ENCODE results near the gene NHSL1. TPM values are rescaled to one million over a fixed set of nuclear protein-coding genes. Genes with fewer than 3 reads are reported as not detected.

The NHSL1 gene
- total and polyA plus RNA-seq, 2 of the 8 experiments (the other 6 are each of a cell fraction or from before 2014, with no cell fraction given) = 7.2 to 32.4 TPM

DNA sequence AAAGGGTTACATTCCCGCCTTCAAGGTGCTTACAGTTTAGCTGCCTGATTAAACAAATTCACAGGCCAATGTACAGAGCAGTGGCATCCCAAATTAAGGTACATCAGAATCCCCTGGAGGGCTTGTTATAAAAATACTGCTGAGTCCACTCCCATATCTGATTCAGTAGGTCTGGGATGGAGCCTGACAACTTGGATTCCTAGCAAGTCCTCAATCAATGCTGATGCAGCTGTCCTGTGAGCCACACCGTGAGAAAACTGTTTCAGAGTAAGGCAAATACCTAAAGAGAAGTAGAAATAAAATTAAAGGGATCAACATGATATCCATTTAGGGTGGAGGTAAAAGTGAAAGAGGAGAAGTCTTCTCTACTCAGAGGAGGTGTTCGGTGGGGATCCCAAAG is 16.5 kb downstream of the NHSL1 start (continued):
- TF ChIP-seq, protein P1, sequence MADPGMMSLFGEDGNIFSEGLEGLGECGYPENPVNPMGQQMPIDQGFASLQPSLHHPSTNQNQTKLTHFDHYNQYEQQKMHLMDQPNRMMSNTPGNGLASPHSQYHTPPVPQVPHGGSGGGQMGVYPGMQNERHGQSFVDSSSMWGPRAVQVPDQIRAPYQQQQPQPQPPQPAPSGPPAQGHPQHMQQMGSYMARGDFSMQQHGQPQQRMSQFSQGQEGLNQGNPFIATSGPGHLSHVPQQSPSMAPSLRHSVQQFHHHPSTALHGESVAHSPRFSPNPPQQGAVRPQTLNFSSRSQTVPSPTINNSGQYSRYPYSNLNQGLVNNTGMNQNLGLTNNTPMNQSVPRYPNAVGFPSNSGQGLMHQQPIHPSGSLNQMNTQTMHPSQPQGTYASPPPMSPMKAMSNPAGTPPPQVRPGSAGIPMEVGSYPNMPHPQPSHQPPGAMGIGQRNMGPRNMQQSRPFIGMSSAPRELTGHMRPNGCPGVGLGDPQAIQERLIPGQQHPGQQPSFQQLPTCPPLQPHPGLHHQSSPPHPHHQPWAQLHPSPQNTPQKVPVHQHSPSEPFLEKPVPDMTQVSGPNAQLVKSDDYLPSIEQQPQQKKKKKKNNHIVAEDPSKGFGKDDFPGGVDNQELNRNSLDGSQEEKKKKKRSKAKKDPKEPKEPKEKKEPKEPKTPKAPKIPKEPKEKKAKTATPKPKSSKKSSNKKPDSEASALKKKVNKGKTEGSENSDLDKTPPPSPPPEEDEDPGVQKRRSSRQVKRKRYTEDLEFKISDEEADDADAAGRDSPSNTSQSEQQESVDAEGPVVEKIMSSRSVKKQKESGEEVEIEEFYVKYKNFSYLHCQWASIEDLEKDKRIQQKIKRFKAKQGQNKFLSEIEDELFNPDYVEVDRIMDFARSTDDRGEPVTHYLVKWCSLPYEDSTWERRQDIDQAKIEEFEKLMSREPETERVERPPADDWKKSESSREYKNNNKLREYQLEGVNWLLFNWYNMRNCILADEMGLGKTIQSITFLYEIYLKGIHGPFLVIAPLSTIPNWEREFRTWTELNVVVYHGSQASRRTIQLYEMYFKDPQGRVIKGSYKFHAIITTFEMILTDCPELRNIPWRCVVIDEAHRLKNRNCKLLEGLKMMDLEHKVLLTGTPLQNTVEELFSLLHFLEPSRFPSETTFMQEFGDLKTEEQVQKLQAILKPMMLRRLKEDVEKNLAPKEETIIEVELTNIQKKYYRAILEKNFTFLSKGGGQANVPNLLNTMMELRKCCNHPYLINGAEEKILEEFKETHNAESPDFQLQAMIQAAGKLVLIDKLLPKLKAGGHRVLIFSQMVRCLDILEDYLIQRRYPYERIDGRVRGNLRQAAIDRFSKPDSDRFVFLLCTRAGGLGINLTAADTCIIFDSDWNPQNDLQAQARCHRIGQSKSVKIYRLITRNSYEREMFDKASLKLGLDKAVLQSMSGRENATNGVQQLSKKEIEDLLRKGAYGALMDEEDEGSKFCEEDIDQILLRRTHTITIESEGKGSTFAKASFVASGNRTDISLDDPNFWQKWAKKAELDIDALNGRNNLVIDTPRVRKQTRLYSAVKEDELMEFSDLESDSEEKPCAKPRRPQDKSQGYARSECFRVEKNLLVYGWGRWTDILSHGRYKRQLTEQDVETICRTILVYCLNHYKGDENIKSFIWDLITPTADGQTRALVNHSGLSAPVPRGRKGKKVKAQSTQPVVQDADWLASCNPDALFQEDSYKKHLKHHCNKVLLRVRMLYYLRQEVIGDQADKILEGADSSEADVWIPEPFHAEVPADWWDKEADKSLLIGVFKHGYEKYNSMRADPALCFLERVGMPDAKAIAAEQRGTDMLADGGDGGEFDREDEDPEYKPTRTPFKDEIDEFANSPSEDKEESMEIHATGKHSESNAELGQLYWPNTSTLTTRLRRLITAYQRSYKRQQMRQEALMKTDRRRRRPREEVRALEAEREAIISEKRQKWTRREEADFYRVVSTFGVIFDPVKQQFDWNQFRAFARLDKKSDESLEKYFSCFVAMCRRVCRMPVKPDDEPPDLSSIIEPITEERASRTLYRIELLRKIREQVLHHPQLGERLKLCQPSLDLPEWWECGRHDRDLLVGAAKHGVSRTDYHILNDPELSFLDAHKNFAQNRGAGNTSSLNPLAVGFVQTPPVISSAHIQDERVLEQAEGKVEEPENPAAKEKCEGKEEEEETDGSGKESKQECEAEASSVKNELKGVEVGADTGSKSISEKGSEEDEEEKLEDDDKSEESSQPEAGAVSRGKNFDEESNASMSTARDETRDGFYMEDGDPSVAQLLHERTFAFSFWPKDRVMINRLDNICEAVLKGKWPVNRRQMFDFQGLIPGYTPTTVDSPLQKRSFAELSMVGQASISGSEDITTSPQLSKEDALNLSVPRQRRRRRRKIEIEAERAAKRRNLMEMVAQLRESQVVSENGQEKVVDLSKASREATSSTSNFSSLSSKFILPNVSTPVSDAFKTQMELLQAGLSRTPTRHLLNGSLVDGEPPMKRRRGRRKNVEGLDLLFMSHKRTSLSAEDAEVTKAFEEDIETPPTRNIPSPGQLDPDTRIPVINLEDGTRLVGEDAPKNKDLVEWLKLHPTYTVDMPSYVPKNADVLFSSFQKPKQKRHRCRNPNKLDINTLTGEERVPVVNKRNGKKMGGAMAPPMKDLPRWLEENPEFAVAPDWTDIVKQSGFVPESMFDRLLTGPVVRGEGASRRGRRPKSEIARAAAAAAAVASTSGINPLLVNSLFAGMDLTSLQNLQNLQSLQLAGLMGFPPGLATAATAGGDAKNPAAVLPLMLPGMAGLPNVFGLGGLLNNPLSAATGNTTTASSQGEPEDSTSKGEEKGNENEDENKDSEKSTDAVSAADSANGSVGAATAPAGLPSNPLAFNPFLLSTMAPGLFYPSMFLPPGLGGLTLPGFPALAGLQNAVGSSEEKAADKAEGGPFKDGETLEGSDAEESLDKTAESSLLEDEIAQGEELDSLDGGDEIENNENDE (IDR thresholded peaks at IDR 0.05; ENCODE audit: insufficient replicate concordance, low read length) = no peak
